GM20431 (cell line): ENCODE results near the gene AFG1L.

Experiments
- in situ Hi-C: fragments of 300-500 bp; cut with MseI, MboI; formaldehyde crosslinking; loops from one replicate; pipeline ENCODE4 v1.15.0; 2020; ENCODE audit warnings: low sequenced_read_pairs; ENCODE audit not compliant: unreplicated experiment

AFG1L gene

DNA sequence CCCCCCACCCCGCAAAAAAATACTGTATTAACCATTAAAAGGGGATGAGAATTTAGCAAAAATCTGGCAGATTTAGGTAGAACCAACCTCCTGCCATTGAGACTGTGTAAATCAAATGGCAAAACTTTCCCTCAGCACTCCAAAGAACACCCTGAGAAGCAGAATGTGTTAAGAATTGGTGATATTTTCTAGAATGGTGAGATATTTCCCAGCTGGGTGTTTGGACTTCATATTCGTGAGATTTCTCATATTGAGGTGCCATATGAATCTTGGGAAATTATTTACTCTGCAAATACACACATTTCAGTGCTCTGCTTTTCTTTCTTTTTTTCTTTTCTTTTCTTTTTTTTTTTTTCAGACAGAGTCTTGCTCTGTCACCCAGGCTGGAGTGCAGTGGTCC is 199.6 kb downstream of the AFG1L start:
- in situ Hi-C loops, result loop anchor here (25.0 kb wide), 2 partner anchors 382 to 507 kb away; no protein-coding TSS in a partner anchor

DNA sequence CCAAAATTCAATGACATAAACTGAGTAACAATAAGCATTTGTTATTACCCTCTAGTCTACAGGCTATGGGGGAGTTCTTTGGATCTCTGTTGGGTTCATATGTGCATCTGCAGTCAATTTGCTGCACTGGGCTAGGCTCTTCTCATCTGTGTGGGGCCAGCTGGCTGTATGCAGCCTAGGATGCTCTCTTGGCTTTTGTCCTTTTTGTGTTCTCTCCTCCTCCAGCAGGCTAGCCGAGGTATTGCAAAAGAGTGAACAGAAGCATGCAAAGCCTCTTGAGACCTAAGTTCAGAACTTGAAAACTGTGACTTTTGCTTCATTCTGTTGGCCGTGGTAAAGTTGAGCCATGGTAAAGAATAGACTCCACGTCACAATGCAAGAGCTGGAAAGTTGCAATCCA is 203.0 kb downstream of the AFG1L start:
- in situ Hi-C loops, result loop anchor here (25.0 kb wide), 2 partner anchors 386 to 511 kb away; no protein-coding TSS in a partner anchor

DNA sequence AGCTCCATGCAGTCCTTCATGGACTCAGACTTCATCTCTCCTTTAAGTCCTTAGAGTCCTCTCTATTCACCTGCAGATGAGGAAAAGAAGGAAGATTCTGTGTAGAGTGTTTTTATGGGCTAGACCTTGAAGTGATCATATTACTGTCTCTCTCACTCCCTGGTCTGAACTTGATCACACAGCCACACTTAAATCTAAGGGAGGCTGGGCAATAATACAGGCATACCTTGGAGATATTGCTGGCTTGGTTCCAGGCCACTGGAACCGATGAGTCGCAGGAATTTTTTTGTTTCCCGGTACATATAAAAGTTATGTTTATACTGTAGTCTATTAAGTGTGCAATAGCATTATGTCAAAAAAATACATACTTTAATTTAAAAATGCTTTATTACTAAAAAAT is 206.7 kb downstream of the AFG1L start:
- in situ Hi-C loops, result no loop called here

DNA sequence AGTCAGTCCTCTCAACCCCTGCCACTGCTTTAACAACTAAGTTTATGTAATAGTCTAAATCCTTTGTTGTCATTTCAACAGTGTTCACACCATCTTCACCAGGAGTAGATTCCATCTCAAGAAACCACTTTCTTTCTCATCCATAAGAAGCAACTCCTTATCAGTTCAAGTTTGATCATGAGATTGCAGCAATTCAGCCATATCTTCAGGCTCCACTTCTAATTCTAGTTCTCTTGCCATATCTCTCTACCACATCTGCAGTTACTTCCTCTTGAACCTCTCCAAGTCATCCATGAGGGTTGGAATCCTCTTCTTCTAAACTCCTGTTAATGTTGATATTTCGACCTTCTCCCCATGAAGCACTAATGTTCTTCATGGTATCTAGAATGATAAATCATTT is 208.0 kb downstream of the AFG1L start:
- in situ Hi-C loops, result no loop called here

DNA sequence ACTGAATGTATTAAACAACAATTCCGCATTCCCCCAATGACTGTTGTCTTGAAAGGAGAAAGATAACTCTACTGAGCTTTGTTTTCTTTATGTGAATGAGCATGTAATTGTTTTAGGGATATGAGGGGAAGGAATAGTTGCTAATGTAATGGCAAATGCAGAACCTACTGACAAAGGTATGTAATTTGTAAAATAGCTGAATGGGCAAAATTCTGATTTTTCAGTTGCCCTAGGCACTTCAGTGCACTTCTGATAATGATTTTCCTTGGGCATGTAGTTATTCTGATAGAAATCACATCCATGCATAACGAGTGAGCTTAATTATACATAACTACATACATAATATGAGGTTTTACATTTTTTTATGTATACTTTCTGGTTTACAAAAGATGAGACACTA is 212.5 kb downstream of the AFG1L start:
- in situ Hi-C loops, result no loop called here

DNA sequence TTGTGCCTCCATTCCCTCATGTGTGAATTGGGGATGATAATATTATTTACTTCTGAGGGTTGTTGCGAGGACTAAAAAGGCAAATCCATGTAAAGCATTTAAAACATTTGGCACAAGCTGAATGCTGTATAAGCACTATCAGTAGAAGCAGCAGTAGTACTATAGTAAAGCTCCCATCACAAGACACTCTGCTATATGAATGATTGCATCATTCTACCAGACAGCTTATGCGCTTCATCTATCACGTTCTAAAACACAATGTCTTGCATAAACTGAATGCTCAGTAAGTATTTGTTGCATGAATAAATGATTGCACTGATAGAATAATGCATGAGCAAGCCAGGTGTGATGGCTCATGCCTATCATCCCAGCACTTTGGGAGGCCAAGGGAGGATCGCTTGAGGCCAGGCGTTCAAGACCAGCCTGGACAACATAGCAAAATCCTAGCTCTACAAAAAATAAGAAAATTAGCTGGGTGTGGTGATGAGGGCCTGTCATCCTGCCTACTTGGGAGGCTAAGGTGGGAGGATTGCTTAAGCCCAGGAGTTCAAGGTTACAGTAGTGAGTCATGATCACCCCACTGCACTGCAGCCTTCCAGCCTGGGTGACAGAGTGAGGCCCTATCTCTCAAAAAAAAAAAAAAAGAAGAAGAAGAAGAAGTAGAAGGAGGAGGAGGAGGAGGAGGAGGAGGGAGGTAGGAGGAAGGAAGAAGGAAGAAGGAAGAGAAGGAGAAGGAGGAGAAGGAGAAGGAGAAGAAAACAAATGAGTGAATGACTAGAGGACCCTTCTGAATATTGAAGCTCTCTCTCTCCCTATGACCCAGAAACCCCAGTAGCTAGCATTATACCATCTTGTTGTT is 215.8 kb downstream of the AFG1L start:
- in situ Hi-C loops, result no loop called here

DNA sequence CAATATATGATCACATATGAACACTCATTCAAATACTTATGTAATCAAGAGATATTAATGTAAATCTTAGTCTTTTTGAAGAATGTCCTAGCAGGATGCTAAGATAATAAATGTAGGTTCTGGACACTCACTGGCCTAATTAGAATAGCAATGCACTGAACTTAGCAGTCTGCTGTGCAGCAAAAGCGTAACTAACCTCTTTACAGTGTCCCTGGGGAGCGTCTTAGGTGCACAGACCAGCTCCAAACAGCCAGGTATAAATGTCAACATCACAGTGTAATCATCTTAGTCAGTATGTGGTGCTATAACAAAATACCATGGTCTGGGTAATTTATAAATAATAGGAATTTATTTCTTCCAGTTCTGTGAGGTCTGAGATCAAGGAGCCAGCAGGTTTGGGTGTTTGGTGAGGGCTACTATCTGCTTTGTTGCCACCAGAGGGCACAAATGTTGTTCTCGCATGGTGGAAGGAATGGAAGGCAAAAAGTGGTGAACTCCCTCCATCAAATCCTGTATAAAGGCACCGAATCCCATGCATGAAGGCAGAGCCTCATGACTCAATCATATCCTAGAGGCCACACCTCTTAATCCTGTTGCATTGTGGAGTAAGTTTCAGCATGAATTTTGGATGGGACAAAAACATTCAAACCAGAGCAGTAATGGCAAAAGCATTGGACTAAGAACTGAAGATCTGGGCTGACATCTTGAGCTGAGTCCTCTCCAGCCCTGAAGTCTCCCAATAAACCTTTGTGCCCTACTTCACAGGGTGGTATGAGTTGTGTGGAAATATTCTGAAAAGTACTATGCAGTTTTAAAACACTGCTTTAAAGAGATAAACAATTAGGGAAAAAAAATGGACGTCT is 224.1 kb downstream of the AFG1L start:
- in situ Hi-C loops, result no loop called here

DNA sequence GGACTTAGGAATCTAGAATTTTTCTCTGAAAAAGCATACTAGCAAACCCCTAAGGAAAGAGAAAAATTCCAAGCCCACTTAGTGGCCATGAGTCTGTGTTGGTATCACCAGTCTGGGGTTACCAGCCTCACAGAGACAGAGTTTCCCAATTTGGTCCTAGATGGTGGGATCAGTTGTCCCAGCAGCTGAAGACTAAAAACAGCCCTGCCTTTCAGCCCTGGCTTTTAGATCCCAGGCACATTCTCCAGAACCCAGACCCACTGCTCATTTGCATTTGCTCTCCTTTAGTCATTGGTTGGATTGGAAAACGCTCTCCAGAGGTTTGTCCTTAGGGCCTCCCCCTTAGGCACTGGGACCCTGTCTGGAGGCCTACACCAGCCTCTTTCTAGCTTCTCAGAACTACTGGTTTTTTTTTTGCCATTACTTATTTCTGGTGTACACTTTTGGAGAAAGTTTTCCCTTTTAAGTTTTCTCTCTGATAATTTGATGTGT is 226.8 kb downstream of the AFG1L start:
- in situ Hi-C loops, result no loop called here

DNA sequence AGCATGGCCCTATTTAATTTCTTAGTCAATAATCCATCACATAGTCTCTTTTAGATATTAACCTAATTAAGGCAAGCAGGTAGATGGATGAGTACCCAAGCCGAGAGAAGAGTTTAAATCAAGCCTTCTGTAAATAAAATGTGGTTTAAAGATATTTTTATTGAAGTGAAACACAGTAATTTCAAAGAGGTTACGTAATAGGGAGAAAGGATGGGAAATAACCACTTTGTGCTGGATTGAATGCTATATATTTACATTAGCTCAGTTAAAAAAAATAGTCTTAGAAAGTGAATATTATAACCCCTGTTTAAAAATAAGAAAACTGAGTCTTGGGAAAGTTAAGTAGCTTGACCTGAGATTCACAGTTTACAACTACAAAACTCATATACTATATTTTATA is 228.8 kb downstream of the AFG1L start:
- in situ Hi-C loops, result no loop called here

DNA sequence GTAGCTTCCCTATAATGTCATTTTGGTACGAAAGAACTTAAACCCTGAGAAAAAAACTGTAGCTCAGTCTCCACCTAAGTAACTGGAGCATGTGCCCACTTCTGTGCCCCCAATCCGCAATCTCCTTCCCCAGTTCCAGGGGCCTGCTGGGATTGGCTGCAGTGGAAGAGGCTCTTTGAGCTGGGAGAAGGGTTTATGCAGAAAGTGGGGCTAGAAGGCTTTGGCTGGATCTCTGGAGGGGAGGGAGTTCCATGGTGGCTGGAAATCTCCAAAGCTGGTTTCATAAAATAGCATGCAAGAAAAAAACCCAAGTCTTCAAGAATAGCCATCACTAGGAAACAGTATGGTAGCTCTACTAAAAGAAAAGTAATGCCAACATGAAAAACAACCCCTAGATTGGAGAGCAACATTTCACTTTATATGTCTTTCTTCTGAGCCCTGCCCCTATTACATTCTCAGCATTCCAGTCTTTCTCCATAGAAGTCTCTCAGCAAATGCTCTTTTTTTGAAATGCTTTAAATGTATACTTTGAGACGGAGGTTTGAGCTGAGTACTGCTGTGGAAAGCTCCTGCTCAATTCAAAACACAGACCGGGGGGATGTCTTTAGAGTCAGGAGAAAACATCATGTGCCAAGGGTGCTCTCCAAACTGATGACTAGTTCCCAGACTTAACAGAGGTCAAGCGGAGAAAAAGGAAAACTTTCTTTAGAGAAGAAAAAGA is 229.8 kb downstream of the AFG1L start:
- in situ Hi-C loops, result loop anchor here (25.0 kb wide), 1 partner anchor 263 kb away; no protein-coding TSS in a partner anchor

DNA sequence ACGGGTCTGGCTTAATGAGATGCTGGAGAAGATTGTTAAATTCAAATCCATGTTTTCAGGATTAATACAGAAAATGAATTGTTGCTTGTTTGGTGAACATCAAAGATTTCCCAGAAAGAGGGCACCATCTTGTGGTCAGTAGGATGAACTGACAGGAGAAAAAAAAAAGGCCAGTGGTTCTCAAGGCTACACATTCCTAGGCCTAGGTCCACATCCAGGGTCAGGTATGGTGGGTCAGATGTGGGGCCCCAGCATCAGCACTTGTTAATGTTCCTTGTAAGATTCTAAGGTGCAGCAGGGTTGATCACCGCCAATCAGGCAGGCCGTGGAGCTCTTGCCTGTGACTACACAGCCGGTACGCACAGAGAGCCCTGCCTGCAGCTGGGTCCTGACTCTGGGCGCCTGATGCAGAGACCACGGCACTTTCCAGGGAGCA is 231.9 kb downstream of the AFG1L start:
- in situ Hi-C loops, result loop anchor here (25.0 kb wide), 1 partner anchor 261 kb away; no protein-coding TSS in a partner anchor

DNA sequence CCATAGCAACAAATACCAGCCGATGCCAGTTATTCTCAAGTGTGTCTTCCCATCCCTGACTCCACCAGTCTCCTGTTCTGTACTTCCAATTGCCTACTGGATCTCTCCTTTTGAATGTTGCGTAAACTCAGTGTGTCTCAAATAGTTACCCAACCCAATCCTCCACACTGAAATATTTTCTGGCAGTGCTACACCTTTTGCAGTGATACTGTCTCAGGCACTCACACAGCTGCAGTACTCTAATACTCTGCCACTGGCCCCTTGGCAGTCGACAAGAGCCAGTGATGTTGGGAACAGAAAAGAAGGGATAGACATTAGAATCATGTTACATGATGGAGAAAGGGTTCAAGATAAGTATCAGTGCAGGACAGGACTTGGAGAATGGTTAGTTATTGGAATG is 234.0 kb downstream of the AFG1L start:
- in situ Hi-C loops, result loop anchor here (25.0 kb wide), 1 partner anchor 258 kb away; no protein-coding TSS in a partner anchor

DNA sequence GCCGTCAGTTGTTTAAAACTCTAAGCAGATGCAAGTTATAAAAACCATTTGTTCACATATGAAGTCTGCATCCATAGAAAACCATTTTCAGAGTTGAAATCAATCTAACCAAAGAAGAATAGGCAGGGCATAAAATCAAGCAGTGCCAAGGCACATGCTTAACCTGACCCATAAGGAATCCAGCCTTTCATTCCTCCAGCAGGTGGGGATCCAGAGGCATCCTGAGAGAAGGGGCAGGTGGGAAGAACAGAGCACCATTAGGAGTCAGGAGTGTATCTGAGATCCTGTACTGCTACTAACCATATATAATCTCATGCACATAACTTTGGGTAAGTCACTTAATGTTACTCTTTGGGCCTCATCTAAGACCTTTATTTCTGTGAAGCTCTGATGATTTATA is 236.5 kb downstream of the AFG1L start:
- in situ Hi-C loops, result loop anchor here (25.0 kb wide), 1 partner anchor 256 kb away; no protein-coding TSS in a partner anchor

DNA sequence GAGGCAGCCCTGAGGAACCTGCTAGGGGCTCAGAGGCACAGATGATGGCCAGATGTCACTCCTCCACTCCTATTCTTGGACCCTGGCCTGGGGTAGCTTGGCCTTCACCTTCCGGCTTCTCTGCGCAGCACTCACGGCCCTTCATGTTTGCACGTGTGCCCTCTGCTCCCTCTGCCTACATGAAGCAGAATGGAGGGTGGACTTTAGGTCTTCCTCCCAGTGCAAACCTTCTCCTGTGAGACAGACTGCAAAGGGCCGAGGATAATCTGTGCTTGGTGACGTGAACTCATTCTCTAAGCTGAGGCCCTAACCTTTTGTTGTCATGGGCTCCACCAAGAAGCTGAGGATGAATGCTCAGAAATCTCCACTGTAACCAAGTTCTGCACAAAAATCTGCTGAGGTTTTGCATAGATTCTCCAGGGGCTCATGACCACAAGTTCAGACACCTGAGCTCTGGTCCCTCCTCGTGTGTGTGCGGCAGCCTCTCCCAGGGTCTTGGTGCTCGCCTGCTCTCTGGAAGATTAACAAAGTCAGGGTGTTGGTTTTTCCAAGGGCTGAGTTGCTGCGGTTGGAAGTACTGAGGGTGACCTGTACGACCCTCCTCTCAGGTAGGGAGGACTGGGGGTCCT is 240.4 kb downstream of the AFG1L start:
- in situ Hi-C loops, result loop anchor here (25.0 kb wide), 1 partner anchor 252 kb away; no protein-coding TSS in a partner anchor

DNA sequence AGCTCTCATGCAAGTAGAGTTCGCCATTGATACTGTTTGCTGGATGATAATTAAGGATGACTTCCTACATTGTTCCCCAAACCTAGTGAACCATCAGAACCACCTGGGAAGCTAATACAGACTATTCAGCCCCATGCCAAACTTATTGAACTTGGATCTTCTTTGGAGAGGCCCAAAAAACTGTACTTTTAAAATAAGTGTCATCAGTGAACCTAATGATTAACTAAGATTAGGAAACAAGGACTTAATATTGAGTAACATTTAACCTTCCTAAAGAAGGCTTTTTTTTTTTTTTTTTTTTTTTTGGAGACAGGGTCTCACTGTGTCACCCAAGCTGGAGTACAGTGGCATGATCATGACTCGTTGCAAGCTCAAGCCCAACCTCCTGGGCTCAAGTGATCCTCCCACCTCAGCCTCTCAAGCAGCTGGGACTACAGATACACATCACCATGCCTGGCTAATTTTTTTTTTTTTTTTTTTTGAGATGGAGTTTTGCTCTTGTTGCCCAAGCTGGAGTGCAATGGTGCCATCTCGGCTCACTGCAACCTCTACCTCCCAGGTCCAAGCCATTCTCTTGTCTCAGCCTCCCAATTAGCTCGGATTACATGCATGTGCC is 241.2 kb downstream of the AFG1L start:
- in situ Hi-C loops, result loop anchor here (25.0 kb wide), 1 partner anchor 251 kb away; no protein-coding TSS in a partner anchor

DNA sequence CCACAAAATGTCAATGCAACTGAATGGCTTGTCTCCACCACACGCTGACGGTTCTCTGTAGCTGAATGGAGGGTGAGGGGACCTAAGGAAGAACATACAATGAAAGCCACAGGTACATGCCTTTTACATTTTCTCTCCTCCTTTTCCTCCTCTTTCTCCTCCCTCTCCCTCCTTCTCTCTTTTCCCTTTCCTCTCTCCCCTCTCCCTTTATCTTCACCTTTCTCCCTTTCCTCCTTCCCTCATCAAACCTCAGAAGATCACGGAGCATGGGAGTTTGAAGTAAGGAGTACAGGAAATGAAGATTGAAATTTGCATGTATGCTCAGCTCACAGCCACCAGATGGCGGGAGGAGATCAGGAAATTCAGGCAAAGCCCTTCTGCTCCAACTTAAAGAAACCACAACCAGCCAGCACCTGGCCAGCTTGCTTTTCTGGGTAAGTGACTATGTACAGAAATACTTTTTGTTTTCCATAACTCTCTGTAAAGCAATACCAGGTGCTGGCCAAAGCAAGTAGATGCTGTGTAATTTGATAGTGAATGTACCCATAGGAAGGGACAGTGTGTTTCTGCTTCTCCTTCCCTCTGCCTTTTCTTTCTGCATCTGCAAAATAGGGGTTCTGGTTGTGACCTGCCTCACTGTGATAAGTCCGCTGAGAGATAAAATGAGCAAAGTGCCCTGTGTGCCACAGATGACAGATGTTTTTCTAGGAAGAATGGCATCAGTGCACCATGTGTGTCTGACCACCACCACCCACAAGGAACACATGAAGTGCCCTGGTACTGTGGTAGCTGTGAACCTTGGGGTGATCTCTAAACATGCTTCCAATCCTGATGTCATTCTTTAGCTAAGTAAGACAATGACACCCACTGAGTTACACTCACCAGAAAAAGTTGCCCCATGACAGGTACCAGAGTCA is 247.2 kb downstream of the AFG1L start:
- in situ Hi-C loops, result loop anchor here (10.0 to 25.0 kb wide), 2 partner anchors 245 to 523 kb away; no protein-coding TSS in a partner anchor

DNA sequence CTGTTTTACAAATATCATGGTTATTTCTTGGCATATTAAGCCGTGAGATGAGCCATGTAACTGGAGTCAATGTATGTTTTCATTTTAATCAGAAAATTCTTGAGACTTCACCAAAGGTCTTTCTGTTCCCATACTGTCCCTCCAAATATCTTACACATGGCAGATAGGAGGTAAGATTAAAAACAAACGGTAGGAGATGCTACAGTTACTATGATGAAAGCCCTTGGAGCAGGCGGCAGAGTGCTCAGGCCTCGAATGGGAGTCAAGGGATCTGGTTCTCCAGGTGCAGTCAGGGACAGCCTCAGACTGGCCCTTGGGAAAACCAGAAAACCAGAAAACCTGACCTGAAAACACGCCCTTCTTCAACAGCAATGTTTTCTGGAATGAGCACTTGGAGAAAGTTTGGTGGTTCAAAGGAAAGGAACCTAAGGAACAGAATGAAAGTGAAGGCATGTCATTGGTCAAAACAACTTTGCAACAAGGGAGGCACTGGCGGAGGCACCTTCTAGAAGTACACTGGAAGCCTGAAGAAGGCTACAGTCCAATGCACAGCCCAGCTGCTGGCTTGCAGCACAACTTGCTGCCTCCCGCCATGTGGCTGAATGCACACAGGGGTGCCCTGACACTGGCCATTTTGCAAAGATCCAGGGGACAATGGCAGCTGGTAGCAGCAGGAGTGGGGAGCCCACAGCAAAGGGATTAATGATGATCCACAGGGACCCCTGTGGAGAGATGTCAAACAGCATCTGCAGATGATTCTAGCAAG is 248.5 kb downstream of the AFG1L start:
- in situ Hi-C loops, result loop anchor here (10.0 to 25.0 kb wide), 2 partner anchors 244 to 521 kb away; no protein-coding TSS in a partner anchor
